ENCODE data around the gene RYR1. TPM values are rescaled to one million over a fixed set of nuclear protein-coding genes. Genes with fewer than 3 reads are reported as not detected.
"Not testable (repeated sequence)": the region's sequence is repeated elsewhere in the genome, so short reads cannot be mapped to it uniquely, and the experiment has no call there.

RYR1 gene
- total and polyA plus RNA-seq, 2 of the 13 experiments (the other 11 are each of a cell fraction or from before 2014, with no cell fraction given) = 0.03 TPM; not detected in 1

DNA sequence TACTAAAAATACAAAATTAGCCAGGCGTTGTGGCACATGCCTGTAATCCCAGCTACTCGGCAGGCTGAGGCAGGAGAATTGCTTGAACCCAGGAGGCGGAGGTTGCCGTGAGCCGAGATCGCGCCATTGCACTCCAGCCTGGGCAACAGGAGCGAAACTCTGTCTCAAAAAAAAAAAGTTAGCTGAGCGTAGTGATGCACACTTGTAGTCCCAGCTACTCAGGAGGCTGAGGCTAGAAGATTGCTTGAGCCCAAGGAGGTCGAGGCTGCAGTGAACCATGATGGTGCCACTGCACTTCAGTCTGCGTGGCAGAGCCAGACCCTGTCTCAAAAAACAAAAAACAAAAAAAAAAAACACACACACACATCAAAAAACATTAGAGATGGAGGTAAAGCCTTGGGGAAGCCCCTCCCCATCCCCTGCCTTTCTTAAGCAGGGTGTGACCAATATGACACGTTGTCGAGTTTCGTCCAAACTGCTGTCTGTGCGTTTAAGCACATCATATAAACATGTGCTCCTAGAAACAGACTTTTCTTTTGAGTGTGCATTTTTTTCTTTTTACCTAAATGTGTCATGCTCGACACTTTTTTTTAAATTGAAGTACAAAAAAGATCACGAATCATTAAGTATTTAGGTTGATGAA is 6.3 kb upstream of the RYR1 start:
- POLR2A ChIA-PET, FAIRE-seq: not testable (repeated sequence)
- WGBS (ENCODE audit: low lambda C conversion rate) = 39% methylated on average over 16 of the region's 17 CpGs

GRCh38 chr19:38429055-38429810 is 4.3 kb upstream of the RYR1 start:
- WGBS (ENCODE audit: low lambda C conversion rate) = 23% methylated on average over 14 of the region's 14 CpGs
- CTCF ChIA-PET (ENCODE audit: low intra/inter-chr PET ratio, low total read pairs) = no interaction called here
- Histone ChIP-seq H3K9ac (ENCODE audit: insufficient read depth, low read depth, low read length) (no peak overlapping the region), H3K4me1 (ENCODE audit: insufficient read depth, low read length) (no peaks in the 10 kb centered on the region), H3K79me2 (ENCODE audit: insufficient read depth, low read length) (no peaks in the 10 kb centered on the region), H4K20me1 (ENCODE audit: insufficient read depth, low read length) (no peaks in the 10 kb centered on the region), H3K4me3 (replicated peaks in 1 of 3; ENCODE audit: insufficient read depth in 1 of 3, low read depth in 2 of 3, low read length in 3 of 3) (no peak overlapping the region), H2AFZ (ENCODE audit: low read length) (no peak overlapping the region), H3K4me2 (ENCODE audit: low read depth, low read length) (no peak overlapping the region), H3K27me3 (ENCODE audit: control insufficient read depth in 1 of 2, insufficient read depth in 2 of 2, low read length in 2 of 2) (peaks cover 0 to 6% of the 10 kb centered on the region in 2 experiments; a peak in 1 of 5 replicates), H3K9me3 (ENCODE audit: low read length) (no peaks in the 10 kb centered on the region), H3K27ac (ENCODE audit: extremely low read length, insufficient read depth, low read length) (no peak overlapping the region), H3K36me3 (replicated peaks in 1 of 2; ENCODE audit: control insufficient read depth in 1 of 2, insufficient read depth in 2 of 2, low read length in 2 of 2) (no peaks in the 10 kb centered on the region)
- POLR2A ChIA-PET = no interaction called here
- FAIRE-seq (no peak), DNase-seq (ENCODE audit: low spot score) (no peak), ATAC-seq (no peak)
- no TSS peak for BruUV-seq (replicated peaks)
- TF ChIP-seq ZNF740 (CRISPR knock-in tag; IDR thresholded peaks at IDR 0.05) (no peak), TBP (CRISPR knock-in tag; IDR thresholded peaks at IDR 0.05) (no peak)
- TF ChIP-seq, protein P1, sequence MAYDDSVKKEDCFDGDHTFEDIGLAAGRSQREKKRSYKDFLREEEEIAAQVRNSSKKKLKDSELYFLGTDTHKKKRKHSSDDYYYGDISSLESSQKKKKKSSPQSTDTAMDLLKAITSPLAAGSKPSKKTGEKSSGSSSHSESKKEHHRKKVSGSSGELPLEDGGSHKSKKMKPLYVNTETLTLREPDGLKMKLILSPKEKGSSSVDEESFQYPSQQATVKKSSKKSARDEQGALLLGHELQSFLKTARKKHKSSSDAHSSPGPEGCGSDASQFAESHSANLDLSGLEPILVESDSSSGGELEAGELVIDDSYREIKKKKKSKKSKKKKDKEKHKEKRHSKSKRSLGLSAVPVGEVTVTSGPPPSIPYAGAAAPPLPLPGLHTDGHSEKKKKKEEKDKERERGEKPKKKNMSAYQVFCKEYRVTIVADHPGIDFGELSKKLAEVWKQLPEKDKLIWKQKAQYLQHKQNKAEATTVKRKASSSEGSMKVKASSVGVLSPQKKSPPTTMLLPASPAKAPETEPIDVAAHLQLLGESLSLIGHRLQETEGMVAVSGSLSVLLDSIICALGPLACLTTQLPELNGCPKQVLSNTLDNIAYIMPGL (CRISPR knock-in tag; IDR thresholded peaks at IDR 0.05; ENCODE audit: borderline replicate concordance in 1 of 2, low read depth in 1 of 2) = no peak
- TF ChIP-seq, protein P2, sequence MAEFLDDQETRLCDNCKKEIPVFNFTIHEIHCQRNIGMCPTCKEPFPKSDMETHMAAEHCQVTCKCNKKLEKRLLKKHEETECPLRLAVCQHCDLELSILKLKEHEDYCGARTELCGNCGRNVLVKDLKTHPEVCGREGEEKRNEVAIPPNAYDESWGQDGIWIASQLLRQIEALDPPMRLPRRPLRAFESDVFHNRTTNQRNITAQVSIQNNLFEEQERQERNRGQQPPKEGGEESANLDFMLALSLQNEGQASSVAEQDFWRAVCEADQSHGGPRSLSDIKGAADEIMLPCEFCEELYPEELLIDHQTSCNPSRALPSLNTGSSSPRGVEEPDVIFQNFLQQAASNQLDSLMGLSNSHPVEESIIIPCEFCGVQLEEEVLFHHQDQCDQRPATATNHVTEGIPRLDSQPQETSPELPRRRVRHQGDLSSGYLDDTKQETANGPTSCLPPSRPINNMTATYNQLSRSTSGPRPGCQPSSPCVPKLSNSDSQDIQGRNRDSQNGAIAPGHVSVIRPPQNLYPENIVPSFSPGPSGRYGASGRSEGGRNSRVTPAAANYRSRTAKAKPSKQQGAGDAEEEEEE (CRISPR knock-in tag; IDR thresholded peaks at IDR 0.05; ENCODE audit: borderline replicate concordance) = no peak
- in situ Hi-C loops (cut with HindIII; ENCODE audit: extremely low pct_ligation_motif_present, low pct_unique_long_range_greater_than_20kb) = no loop called here
- intact Hi-C loops (cut with micrococcal nuclease; ENCODE audit: unreplicated experiment) = no loop called here

More for the DNA sequence above, 6.3 kb upstream of the RYR1 start:
- intact Hi-C loops (cut with micrococcal nuclease; ENCODE audit: unreplicated experiment); H3K9ac ChIP-seq (ENCODE audit: insufficient read depth, low read depth, low read length); H3K4me3 ChIP-seq (replicated peaks in 1 of 3; ENCODE audit: insufficient read depth in 1 of 3, low read depth in 2 of 3, low read length in 3 of 3); CTCF ChIA-PET (ENCODE audit: low intra/inter-chr PET ratio, low total read pairs); H3K27me3 ChIP-seq (ENCODE audit: control insufficient read depth in 1 of 2, insufficient read depth in 2 of 2, low read length in 2 of 2); H3K36me3 ChIP-seq (replicated peaks in 1 of 2; ENCODE audit: control insufficient read depth in 1 of 2, insufficient read depth in 2 of 2, low read length in 2 of 2); in situ Hi-C loops (cut with HindIII; ENCODE audit: extremely low pct_ligation_motif_present, low pct_unique_long_range_greater_than_20kb); H3K79me2 ChIP-seq (ENCODE audit: insufficient read depth, low read length); H3K4me2 ChIP-seq (ENCODE audit: low read depth, low read length); H3K27ac ChIP-seq (ENCODE audit: extremely low read length, insufficient read depth, low read length); DNase-seq (ENCODE audit: low spot score); H3K9me3 ChIP-seq (ENCODE audit: low read length); ATAC-seq; H3K4me1 ChIP-seq (ENCODE audit: insufficient read depth, low read length); H2AFZ ChIP-seq (ENCODE audit: low read length); H4K20me1 ChIP-seq (ENCODE audit: insufficient read depth, low read length); BruUV-seq (replicated peaks); TF ChIP-seq CREB1 (CRISPR knock-in tag; IDR thresholded peaks at IDR 0.05): not testable (repeated sequence)
- TF ChIP-seq MAFK (conservative IDR thresholded peaks at IDR 0.05 in 1 of 2, IDR thresholded peaks at IDR 0.05 in 1 of 2; ENCODE audit: low read length in 2 of 2) (peak in 1 of 2 experiments; percentile 10; a peak in 1 of 4 replicates), CREB1 (IDR thresholded peaks at IDR 0.05) (peak; percentile 48; the same call in 1 of the 2 replicates)
